Ascending aorta (tissue), 2 donors: ENCODE data around the gene PRDM2. TPM values are rescaled to one million over a fixed set of nuclear protein-coding genes. Genes with fewer than 3 reads are reported as not detected.

Source experiments
- DNase-seq, 2 donors: peaks; one replicate each; pipeline ENCODE4 v3.0.0-alpha.2; 2019; ENCODE audit warnings: low spot score in 2 of 2
- H3K27ac ChIP-seq, 2 donors: fragments of 200-600 bp; sonication (generic); one replicate each; pipeline ENCODE4 v1.5.1; 2016 to 2017; ENCODE audit warnings: mild to moderate bottlenecking in 1 of 2
- H3K27me3 ChIP-seq: fragments of 200-600 bp; sonication (generic); one replicate; pipeline ENCODE4 v1.5.1; 2017
- H3K36me3 ChIP-seq, 2 donors: fragments of 200-600 bp; sonication (generic); one replicate each; pipeline ENCODE4 v1.5.1; 2016
- H3K4me1 ChIP-seq, 2 donors: fragments of 200-600 bp; sonication (generic); one replicate each; pipeline ENCODE4 v1.5.1; 2016 to 2017; ENCODE audit warnings: mild to moderate bottlenecking in 1 of 2
- H3K4me3 ChIP-seq, 2 donors: fragments of 200-600 bp; sonication (generic); one replicate each; pipeline ENCODE4 v1.5.1; 2016 to 2017; ENCODE audit warnings: mild to moderate bottlenecking in 1 of 2
- H3K9me3 ChIP-seq, 2 donors: fragments of 200-600 bp; sonication (generic); one replicate each; pipeline ENCODE4 v1.5.1; 2016
- CTCF ChIP-seq, 3 experiments: fragments of 200-600 bp in 2 of 3; fragments of 450-650 bp in 1 of 3; sonication (generic) in 2 of 3; IDR thresholded peaks; one replicate each; pipeline ENCODE4 v1.5.1; 2016 to 2019; ENCODE audit warnings: antibody characterized with exemption in 3 of 3, mild to moderate bottlenecking in 1 of 3, moderate library complexity in 1 of 3
- intact Hi-C: fragments of 100-400 bp; cut with DNase I; formaldehyde crosslinking; loops from one replicate; pipeline ENCODE4 v1.15.1; 2023
- total RNA-seq: library from RNA; depleted of rRNA; stranded (reverse); fragments of >200 nt; gene quantifications from one replicate; pipeline ENCODE4 v1.1.0, GENCODE V29; 2016

Gene PRDM2
- total RNA-seq, 1 donor from 2014 or later: 27.2 TPM

GRCh38 chr1:13782634-13783360, 82.8 kb downstream of the PRDM2 start:
- no peak for DNase-seq
- Histone ChIP-seq H3K4me3 (peak overlapping the region; percentile 11 to 48), H3K27me3 (no peaks in the 10 kb centered on the region), H3K36me3 (peaks cover 21 to 42% of the 10 kb centered on the region in 2 donors), H3K9me3 (no peaks in the 10 kb centered on the region), H3K4me1 (peaks cover 0 to 21% of the 10 kb centered on the region in 2 donors), H3K27ac (peak overlapping the region in 1 of 2 donors; percentile 2)
- intact Hi-C loops: no loop called here
- no peak for TF ChIP-seq CTCF (IDR thresholded peaks at IDR 0.05)

- no peak overlapping the region for H3K27ac ChIP-seq
- H3K36me3 ChIP-seq: peaks cover 14 to 35% of the 10 kb centered on the region in 2 donors
- H3K4me1 ChIP-seq: peaks cover 0 to 21% of the 10 kb centered on the region in 2 donors
Observed at GRCh38 chr1:13783551-13783950, 83.6 kb downstream of the PRDM2 start.

GRCh38 chr1:13784971-13785370, 85.0 kb downstream of the PRDM2 start:
- H3K9me3 ChIP-seq: no peaks in the 10 kb centered on the region
- peaks cover 0 to 21% of the 10 kb centered on the region in 2 donors for H3K4me1 ChIP-seq
- H3K36me3 ChIP-seq: peaks cover 9 to 21% of the 10 kb centered on the region in 2 donors
- intact Hi-C loops: no loop called here
- H3K27ac ChIP-seq: no peak overlapping the region
- no peak for TF ChIP-seq CTCF (IDR thresholded peaks at IDR 0.05)
- H3K4me3 ChIP-seq: no peak overlapping the region
- no peaks in the 10 kb centered on the region for H3K27me3 ChIP-seq
- DNase-seq: no peak

More at GRCh38 chr1:13783551-13783950, 83.6 kb downstream of the PRDM2 start:
- no peak for DNase-seq
- no peaks in the 10 kb centered on the region for H3K9me3 ChIP-seq
- intact Hi-C loops: no loop called here
- H3K4me3 ChIP-seq: no peak overlapping the region
- TF ChIP-seq CTCF (IDR thresholded peaks at IDR 0.05): no peak
- no peaks in the 10 kb centered on the region for H3K27me3 ChIP-seq

- intact Hi-C loops: no loop called here
Observed at GRCh38 chr1:13786541-13786940, 86.6 kb downstream of the PRDM2 start.

GRCh38 chr1:13788795-13789194, 88.8 kb downstream of the PRDM2 start:
- Histone ChIP-seq H3K36me3 (peaks cover 7 to 11% of the 10 kb centered on the region in 2 donors), H3K9me3 (no peaks in the 10 kb centered on the region), H3K27me3 (no peaks in the 10 kb centered on the region), H3K4me1 (peaks cover 3 to 27% of the 10 kb centered on the region in 2 donors), H3K27ac (no peak overlapping the region), H3K4me3 (no peak overlapping the region)
- intact Hi-C loops: no loop called here
- DNase-seq: no peak
- TF ChIP-seq CTCF (IDR thresholded peaks at IDR 0.05): no peak

More at GRCh38 chr1:13786541-13786940, 86.6 kb downstream of the PRDM2 start:
- no peak for DNase-seq
- peaks cover 7 to 11% of the 10 kb centered on the region in 2 donors for H3K36me3 ChIP-seq
- no peak overlapping the region for H3K4me3 ChIP-seq
- no peak for TF ChIP-seq CTCF (IDR thresholded peaks at IDR 0.05)
- H3K4me1 ChIP-seq: peaks cover 0 to 25% of the 10 kb centered on the region in 2 donors
- no peak overlapping the region for H3K27ac ChIP-seq
- no peaks in the 10 kb centered on the region for H3K9me3 ChIP-seq
- no peaks in the 10 kb centered on the region for H3K27me3 ChIP-seq
